Stimulated activated naive CD8-positive, alpha-beta T cell treated with anti-CD3 and anti-CD28 coated beads, Interleukin-15, Interleukin-2, amounts not matched to agents 100 ng/mL and 50 ng/mL, for 24 hours (primary cell): ENCODE measurements around the gene RANGRF.
"Not testable (repeated sequence)": the region's sequence is repeated elsewhere in the genome, so short reads cannot be mapped to it uniquely, and the experiment has no call there.

ENCODE experiments used
- H3K27ac Mint-ChIP-seq: one replicate; pipeline ENCODE4 v1.8.0; 2021; ENCODE audit warnings: mild to moderate bottlenecking, mixed read lengths
- H3K27me3 Mint-ChIP-seq: one replicate; pipeline ENCODE4 v1.8.0; 2021; ENCODE audit warnings: mixed read lengths
- H3K36me3 Mint-ChIP-seq: one replicate; pipeline ENCODE4 v1.8.0; 2021; ENCODE audit warnings: low read depth, mixed read lengths
- H3K4me1 Mint-ChIP-seq: one replicate; pipeline ENCODE4 v1.8.0; 2021; ENCODE audit warnings: low read depth, mixed read lengths
- H3K4me3 Mint-ChIP-seq: one replicate; pipeline ENCODE4 v1.8.0; 2021; ENCODE audit warnings: mild to moderate bottlenecking, mixed read lengths
- H3K9me3 Mint-ChIP-seq: one replicate; pipeline ENCODE4 v1.8.0; 2021; ENCODE audit warnings: mixed read lengths

The RANGRF gene

GRCh38 chr17:8288336-8289102 lies at the start of gene RANGRF:
Gene RANGRF, plus strand, starts transcription at chr17:8288670. Its CDS starts 119 bp downstream, at chr17:8288789.
- peak within 1 kb of the TSS; percentile 94 for H3K4me3 Mint-ChIP-seq
- peaks cover 30% of the 10 kb centered on the region for H3K4me1 Mint-ChIP-seq
- peak within 1 kb of the TSS; percentile 93 for H3K27ac Mint-ChIP-seq
- H3K27me3 Mint-ChIP-seq, result no peaks in the 10 kb centered on the region
- H3K36me3 Mint-ChIP-seq, result no peaks in the 10 kb centered on the region
- no peaks in the 10 kb centered on the region for H3K9me3 Mint-ChIP-seq

GRCh38 chr17:8243827-8244226 lies 44.6 kb upstream of the RANGRF start:
- no peaks in the 10 kb centered on the region for H3K27me3 Mint-ChIP-seq
- peak overlapping the region; percentile 65 for H3K27ac Mint-ChIP-seq
- peaks cover 29% of the 10 kb centered on the region for H3K4me1 Mint-ChIP-seq
- no peak overlapping the region for H3K4me3 Mint-ChIP-seq
- H3K36me3 Mint-ChIP-seq, result peaks cover 43% of the 10 kb centered on the region
- H3K9me3 Mint-ChIP-seq, result no peaks in the 10 kb centered on the region

- no peaks in the 10 kb centered on the region for H3K27me3 Mint-ChIP-seq
- H3K4me1 Mint-ChIP-seq, result peaks cover 37% of the 10 kb centered on the region
- H3K9me3 Mint-ChIP-seq, result no peaks in the 10 kb centered on the region
- peaks cover 45% of the 10 kb centered on the region for H3K36me3 Mint-ChIP-seq
- H3K4me3 Mint-ChIP-seq, result no peak overlapping the region
- H3K27ac Mint-ChIP-seq, result no peak overlapping the region
Observed at GRCh38 chr17:8244768-8245167, 43.7 kb upstream of the RANGRF start.

GRCh38 chr17:8248751-8249607 lies 39.5 kb upstream of the RANGRF start, which contains the start of gene PFAS:
Gene PFAS, plus strand, starts transcription at chr17:8249289. Its CDS starts 4,649 bp downstream, at chr17:8253938.
- H3K4me1 Mint-ChIP-seq, result peaks cover 39% of the 10 kb centered on the region
- H3K27me3 Mint-ChIP-seq, result no peaks in the 10 kb centered on the region
- peak within 1 kb of the TSS; percentile 100 for H3K27ac Mint-ChIP-seq
- peaks cover 41% of the 10 kb centered on the region for H3K36me3 Mint-ChIP-seq
- H3K9me3 Mint-ChIP-seq, result no peaks in the 10 kb centered on the region
- H3K4me3 Mint-ChIP-seq, result peak within 1 kb of the TSS; percentile 98

GRCh38 chr17:8249621-8250500 lies 38.6 kb upstream of the RANGRF start:
- peak overlapping the region; percentile 98 for H3K4me3 Mint-ChIP-seq
- H3K36me3 Mint-ChIP-seq, result peaks cover 41% of the 10 kb centered on the region

GRCh38 chr17:8251411-8251810 lies 37.1 kb upstream of the RANGRF start:
- H3K27me3 Mint-ChIP-seq, H3K9me3 Mint-ChIP-seq, H3K4me3 Mint-ChIP-seq, H3K27ac Mint-ChIP-seq: not testable (repeated sequence)
- Mint-ChIP-seq H3K4me1 (peaks cover 24% of the 10 kb centered on the region), H3K36me3 (peaks cover 46% of the 10 kb centered on the region)

More at GRCh38 chr17:8249621-8250500, 38.6 kb upstream of the RANGRF start:
- Mint-ChIP-seq H3K27ac (peak overlapping the region; percentile 100), H3K27me3 (no peaks in the 10 kb centered on the region), H3K4me1 (peaks cover 34% of the 10 kb centered on the region), H3K9me3 (no peaks in the 10 kb centered on the region)

- Mint-ChIP-seq H3K27me3 (no peaks in the 10 kb centered on the region), H3K9me3 (no peaks in the 10 kb centered on the region), H3K27ac (no peak overlapping the region), H3K4me3 (no peak overlapping the region), H3K36me3 (peaks cover 64% of the 10 kb centered on the region), H3K4me1 (peaks cover 19% of the 10 kb centered on the region)
Observed at GRCh38 chr17:8253801-8254200, 34.7 kb upstream of the RANGRF start.

- peaks cover 10% of the 10 kb centered on the region for H3K4me1 Mint-ChIP-seq
- no peak overlapping the region for H3K4me3 Mint-ChIP-seq
- no peaks in the 10 kb centered on the region for H3K27me3 Mint-ChIP-seq
- no peak overlapping the region for H3K27ac Mint-ChIP-seq
- peaks cover 57% of the 10 kb centered on the region for H3K36me3 Mint-ChIP-seq
- H3K9me3 Mint-ChIP-seq, result no peaks in the 10 kb centered on the region
Observed at GRCh38 chr17:8254881-8255280, 33.6 kb upstream of the RANGRF start.

- Mint-ChIP-seq H3K4me3 (no peak overlapping the region), H3K27ac (no peak overlapping the region), H3K36me3 (peaks cover 56% of the 10 kb centered on the region), H3K9me3 (no peaks in the 10 kb centered on the region), H3K27me3 (no peaks in the 10 kb centered on the region), H3K4me1 (peaks cover 4% of the 10 kb centered on the region)
Observed at GRCh38 chr17:8255499-8255898, 33.0 kb upstream of the RANGRF start.

GRCh38 chr17:8256291-8256690 lies 32.2 kb upstream of the RANGRF start:
- Mint-ChIP-seq H3K9me3 (no peaks in the 10 kb centered on the region), H3K4me1 (no peaks in the 10 kb centered on the region)

GRCh38 chr17:8256691-8257090 lies 31.8 kb upstream of the RANGRF start:
- peaks cover 63% of the 10 kb centered on the region for H3K36me3 Mint-ChIP-seq

More at GRCh38 chr17:8256291-8256690, 32.2 kb upstream of the RANGRF start:
- Mint-ChIP-seq H3K4me3 (no peak overlapping the region), H3K27me3 (no peaks in the 10 kb centered on the region), H3K36me3 (peaks cover 60% of the 10 kb centered on the region), H3K27ac (no peak overlapping the region)

GRCh38 chr17:8257801-8258200 lies 30.7 kb upstream of the RANGRF start:
- H3K9me3 Mint-ChIP-seq, result no peaks in the 10 kb centered on the region
- H3K4me3 Mint-ChIP-seq, result no peak overlapping the region
- peaks cover 73% of the 10 kb centered on the region for H3K36me3 Mint-ChIP-seq
- H3K27me3 Mint-ChIP-seq, result no peaks in the 10 kb centered on the region
- no peaks in the 10 kb centered on the region for H3K4me1 Mint-ChIP-seq
- no peak overlapping the region for H3K27ac Mint-ChIP-seq

More at GRCh38 chr17:8256691-8257090, 31.8 kb upstream of the RANGRF start:
- H3K4me1 Mint-ChIP-seq, result no peaks in the 10 kb centered on the region
- H3K27ac Mint-ChIP-seq, result no peak overlapping the region
- H3K4me3 Mint-ChIP-seq, result no peak overlapping the region
- H3K27me3 Mint-ChIP-seq, result no peaks in the 10 kb centered on the region
- no peaks in the 10 kb centered on the region for H3K9me3 Mint-ChIP-seq

GRCh38 chr17:8264320-8264719 lies 24.1 kb upstream of the RANGRF start:
- Mint-ChIP-seq H3K4me3 (no peak overlapping the region), H3K27me3 (no peaks in the 10 kb centered on the region), H3K9me3 (no peaks in the 10 kb centered on the region), H3K4me1 (no peaks in the 10 kb centered on the region), H3K36me3 (peaks cover 63% of the 10 kb centered on the region), H3K27ac (no peak overlapping the region)

GRCh38 chr17:8264836-8265542 lies 23.5 kb upstream of the RANGRF start:
- H3K27ac Mint-ChIP-seq, result no peak overlapping the region
- no peaks in the 10 kb centered on the region for H3K9me3 Mint-ChIP-seq
- H3K36me3 Mint-ChIP-seq, result peaks cover 68% of the 10 kb centered on the region

More at GRCh38 chr17:8264836-8265542, 23.5 kb upstream of the RANGRF start:
- Mint-ChIP-seq H3K4me1 (no peaks in the 10 kb centered on the region), H3K4me3 (no peak overlapping the region), H3K27me3 (no peaks in the 10 kb centered on the region)
